MM.1S (cell line): ENCODE data around the gene MTREX.

Source experiments
- DNase-seq: peaks from one replicate; pipeline ENCODE4 v3.0.0-alpha.2; 2015
- H2AFZ ChIP-seq: fragments of 300-600 bp; sonication (generic); 2 replicates; pipeline ENCODE4 v1.6.0; 2016; ENCODE audit warnings: antibody characterized with exemption, low read length
- H3F3A ChIP-seq: fragments of 300-600 bp; sonication (generic); 2 replicates; pipeline ENCODE4 v1.6.1; 2016; ENCODE audit warnings: mild to moderate bottlenecking, antibody characterized with exemption, low read length, moderate library complexity, mixed read lengths; ENCODE audit not compliant: insufficient read depth
- H3K27ac ChIP-seq: fragments of 300-600 bp; sonication (generic); 2 replicates; pipeline ENCODE4 v1.5.1; 2016; ENCODE audit warnings: mild to moderate bottlenecking, low read length
- H3K27me3 ChIP-seq: fragments of 300-600 bp; sonication (generic); replicated peaks from 2 replicates; pipeline ENCODE4 v1.6.0; 2016; ENCODE audit warnings: low read length; ENCODE audit not compliant: insufficient read depth
- H3K36me3 ChIP-seq: fragments of 300-600 bp; sonication (generic); replicated peaks from 2 replicates; pipeline ENCODE4 v1.6.1; 2016; ENCODE audit warnings: mild to moderate bottlenecking, low read length, mixed read lengths; ENCODE audit not compliant: insufficient read depth
- H3K4me1 ChIP-seq: fragments of 300-600 bp; sonication (generic); 2 replicates; pipeline ENCODE4 v1.6.1; 2016; ENCODE audit warnings: low read length, mixed read lengths
- H3K4me2 ChIP-seq: fragments of 300-600 bp; sonication (generic); 2 replicates; pipeline ENCODE4 v1.6.0; 2016; ENCODE audit warnings: low read depth, low read length
- H3K4me3 ChIP-seq: fragments of 300-600 bp; sonication (generic); 2 replicates; pipeline ENCODE4 v1.5.1; 2016; ENCODE audit warnings: low read length, mixed read lengths
- H3K79me2 ChIP-seq: fragments of 300-600 bp; sonication (generic); 2 replicates; pipeline ENCODE4 v1.6.1; 2016; ENCODE audit warnings: mixed run types, low read length, mixed read lengths
- H3K9ac ChIP-seq: fragments of 300-600 bp; sonication (generic); 2 replicates; pipeline ENCODE4 v1.6.1; 2016; ENCODE audit warnings: low read length, mixed read lengths
- H3K9me2 ChIP-seq: fragments of 300-600 bp; sonication (generic); replicated peaks from 2 replicates; pipeline ENCODE4 v1.6.1; 2016; ENCODE audit warnings: mild to moderate bottlenecking, low read length, mixed read lengths; ENCODE audit not compliant: insufficient read depth
- H3K9me3 ChIP-seq: fragments of 300-600 bp; sonication (generic); replicated peaks from 2 replicates; pipeline ENCODE4 v1.6.1; 2016; ENCODE audit warnings: mild to moderate bottlenecking, low read length, mixed read lengths; ENCODE audit not compliant: insufficient read depth
- H4K20me1 ChIP-seq: fragments of 300-600 bp; sonication (generic); 2 replicates; pipeline ENCODE4 v1.6.1; 2016; ENCODE audit warnings: mild to moderate bottlenecking, low read length, moderate library complexity, mixed read lengths; ENCODE audit not compliant: insufficient read depth
- EZH2 ChIP-seq: fragments of 300-600 bp; sonication (generic); optimal IDR thresholded peaks from 2 replicates; pipeline ENCODE3; 2017; ENCODE audit warnings: low read depth, mild to moderate bottlenecking, antibody characterized with exemption, low read length, mixed read lengths
- EZH2phosphoT487 ChIP-seq: fragments of 300-600 bp; sonication (generic); IDR thresholded peaks from 2 replicates; pipeline ENCODE4 v1.6.1; 2018; ENCODE audit warnings: antibody characterized with exemption, low read length
- TF ChIP-seq, protein P1 (sequence below): fragments of 300-600 bp; sonication (generic); IDR thresholded peaks from 2 replicates; pipeline ENCODE4 v1.5.1; 2016; ENCODE audit warnings: antibody characterized with exemption, low read length, mixed read lengths

Gene MTREX

DNA sequence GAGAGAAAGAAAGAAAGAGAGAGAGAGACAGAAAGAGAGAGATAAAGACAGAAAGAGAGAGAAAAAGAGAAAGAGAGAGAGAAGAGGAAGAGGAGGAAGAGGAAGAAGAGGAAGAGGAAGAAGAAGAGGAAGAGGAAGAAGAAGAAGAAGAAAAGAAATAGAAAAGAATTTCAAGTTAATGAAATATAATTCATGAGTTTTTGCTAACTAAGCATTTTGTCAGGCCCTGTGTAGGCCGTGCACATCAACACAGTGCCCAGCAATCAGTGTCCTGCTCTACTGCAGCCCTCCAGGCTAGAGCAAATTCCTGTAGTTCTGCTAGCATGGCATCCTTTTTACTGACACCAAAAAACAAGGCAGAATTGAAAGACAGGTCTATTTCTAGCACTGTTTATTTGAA is 164.9 kb downstream of the MTREX start:
- Histone ChIP-seq H3K4me2 (no peak overlapping the region), H3K27ac (no peak overlapping the region), H3K4me1 (peaks cover 5% of the 10 kb centered on the region), H3K9ac (no peak overlapping the region), H2AFZ (no peak overlapping the region), H3K27me3 (no peaks in the 10 kb centered on the region), H3F3A (no peaks in the 10 kb centered on the region), H3K4me3 (no peak overlapping the region), H4K20me1 (no peaks in the 10 kb centered on the region), H3K36me3 (no peaks in the 10 kb centered on the region), H3K9me3 (no peaks in the 10 kb centered on the region), H3K79me2 (no peaks in the 10 kb centered on the region), H3K9me2 (no peaks in the 10 kb centered on the region)
- TF ChIP-seq EZH2phosphoT487: no peak
- no peak for TF ChIP-seq EZH2
- TF ChIP-seq, protein P1, sequence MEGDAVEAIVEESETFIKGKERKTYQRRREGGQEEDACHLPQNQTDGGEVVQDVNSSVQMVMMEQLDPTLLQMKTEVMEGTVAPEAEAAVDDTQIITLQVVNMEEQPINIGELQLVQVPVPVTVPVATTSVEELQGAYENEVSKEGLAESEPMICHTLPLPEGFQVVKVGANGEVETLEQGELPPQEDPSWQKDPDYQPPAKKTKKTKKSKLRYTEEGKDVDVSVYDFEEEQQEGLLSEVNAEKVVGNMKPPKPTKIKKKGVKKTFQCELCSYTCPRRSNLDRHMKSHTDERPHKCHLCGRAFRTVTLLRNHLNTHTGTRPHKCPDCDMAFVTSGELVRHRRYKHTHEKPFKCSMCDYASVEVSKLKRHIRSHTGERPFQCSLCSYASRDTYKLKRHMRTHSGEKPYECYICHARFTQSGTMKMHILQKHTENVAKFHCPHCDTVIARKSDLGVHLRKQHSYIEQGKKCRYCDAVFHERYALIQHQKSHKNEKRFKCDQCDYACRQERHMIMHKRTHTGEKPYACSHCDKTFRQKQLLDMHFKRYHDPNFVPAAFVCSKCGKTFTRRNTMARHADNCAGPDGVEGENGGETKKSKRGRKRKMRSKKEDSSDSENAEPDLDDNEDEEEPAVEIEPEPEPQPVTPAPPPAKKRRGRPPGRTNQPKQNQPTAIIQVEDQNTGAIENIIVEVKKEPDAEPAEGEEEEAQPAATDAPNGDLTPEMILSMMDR: no peak
- DNase-seq: no peak
